ENCODE measurements around the gene TPCN2.

TPCN2 gene

DNA sequence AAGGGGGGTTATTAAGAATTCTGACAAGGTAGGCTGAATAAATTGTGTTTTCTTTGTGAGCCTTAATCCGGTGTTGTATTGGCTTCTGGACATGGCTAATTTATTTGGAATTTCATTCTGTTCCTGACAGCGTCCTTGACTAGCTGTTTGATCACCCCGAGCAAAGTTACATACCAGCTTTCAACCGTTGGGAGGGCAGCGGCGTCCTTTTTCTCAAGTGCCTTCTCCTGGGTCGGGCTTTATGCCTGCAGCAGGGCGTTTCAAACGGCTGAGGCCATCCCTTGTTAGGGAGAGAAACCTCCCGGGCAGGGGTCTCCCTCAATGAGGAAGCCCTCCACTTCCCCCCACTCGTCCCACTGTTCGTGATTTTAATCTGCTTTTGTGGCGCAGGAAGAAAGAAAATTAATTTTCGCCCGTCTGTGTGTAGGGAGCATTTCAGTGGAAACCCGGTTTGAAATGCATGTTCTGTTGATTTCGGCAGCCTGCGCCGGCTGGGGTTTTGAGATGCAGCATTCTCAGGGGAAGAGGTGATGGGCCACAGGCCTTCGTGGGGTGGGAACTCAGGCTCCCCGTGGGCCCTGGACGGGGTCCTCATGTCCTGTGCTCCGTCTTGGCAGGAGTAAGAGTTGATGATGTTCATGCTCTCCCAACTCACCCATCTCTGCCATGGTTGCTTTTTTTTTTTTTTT is 104.1 kb downstream of the TPCN2 start:
- DNase-seq (ENCODE audit: low read depth) = no peak

DNA sequence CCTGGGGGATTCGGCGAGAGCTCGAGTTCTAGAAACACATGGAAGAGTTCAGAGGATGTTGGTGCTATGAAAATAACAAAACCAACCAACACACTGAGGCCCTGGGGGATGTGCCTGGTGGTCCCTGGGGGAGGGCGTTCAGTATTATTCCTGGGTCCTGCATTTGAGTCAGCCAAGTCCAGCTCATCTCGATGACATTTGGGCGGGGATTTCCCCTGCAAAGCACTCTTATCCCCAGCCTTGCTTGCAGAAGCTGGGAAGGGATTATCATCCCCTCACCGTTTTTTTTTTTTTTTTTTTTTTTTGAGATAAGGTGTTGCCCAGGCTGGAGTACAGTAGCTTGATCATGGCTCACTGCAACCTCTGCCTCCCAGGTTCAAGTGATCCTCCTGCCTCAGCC is 104.9 kb downstream of the TPCN2 start:
- DNase-seq (ENCODE audit: low read depth) = no peak

- no peak for DNase-seq (ENCODE audit: low read depth)
These were observed 105.6 kb downstream of the TPCN2 start for GRCh38 chr11:69154211-69154913.

GRCh38 chr11:69154938-69155301 is 106.2 kb downstream of the TPCN2 start:
- no peak for DNase-seq (ENCODE audit: low read depth)

- no peak for DNase-seq (ENCODE audit: low read depth)
These were observed 106.8 kb downstream of the TPCN2 start, which contains the start of gene SMIM38 for GRCh38 chr11:69155302-69156234. SMIM38 (plus strand) TSS chr11:69155935; CDS start chr11:69157847, 1,912 bp downstream.

DNA sequence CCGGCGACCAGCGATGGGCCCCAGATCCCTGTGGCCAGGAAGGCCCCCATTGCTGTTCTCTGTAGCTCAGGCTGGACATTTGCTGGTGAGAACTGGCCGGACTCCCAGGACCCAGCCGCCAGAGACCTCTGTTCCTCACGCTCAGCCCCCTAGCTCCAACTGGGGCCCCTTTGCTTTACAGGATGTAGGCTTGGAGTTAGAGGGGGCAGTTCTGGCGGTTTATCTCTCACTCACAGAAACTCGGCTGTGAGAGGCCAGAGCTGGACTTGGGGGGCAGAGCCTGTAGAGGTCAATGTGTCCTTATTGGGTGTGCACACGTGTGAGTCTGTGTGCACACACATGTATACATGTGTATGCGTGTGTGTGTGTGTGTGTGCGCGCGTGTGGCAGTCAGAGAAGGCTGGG is 107.5 kb downstream of the TPCN2 start:
- DNase-seq (ENCODE audit: low read depth) = no peak

DNA sequence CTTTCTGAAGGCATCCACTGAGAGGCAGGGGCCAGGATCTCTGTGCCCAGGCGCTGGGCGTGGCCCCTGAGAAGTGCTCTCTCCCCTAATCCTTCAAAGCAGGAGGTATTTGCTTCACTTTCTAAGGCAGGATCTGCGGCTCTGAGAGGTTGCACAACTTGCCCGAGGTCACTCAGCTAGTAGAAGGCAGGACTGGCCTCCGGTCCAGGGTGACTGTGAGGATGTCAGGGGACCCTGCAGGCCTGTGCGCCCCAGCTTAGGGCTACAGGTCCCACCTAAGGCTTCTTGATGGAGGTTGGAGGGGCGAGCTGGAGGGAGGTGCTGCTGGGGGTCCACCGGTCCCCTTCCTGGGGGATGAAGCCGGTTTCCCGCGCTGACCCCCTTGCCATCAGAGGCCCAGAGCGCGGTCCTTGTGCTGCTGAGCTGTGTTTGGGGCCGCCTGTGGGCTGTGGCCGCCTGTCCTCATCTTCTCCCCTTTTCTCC is 108.0 kb downstream of the TPCN2 start:
- DNase-seq (ENCODE audit: low read depth) = no peak

DNA sequence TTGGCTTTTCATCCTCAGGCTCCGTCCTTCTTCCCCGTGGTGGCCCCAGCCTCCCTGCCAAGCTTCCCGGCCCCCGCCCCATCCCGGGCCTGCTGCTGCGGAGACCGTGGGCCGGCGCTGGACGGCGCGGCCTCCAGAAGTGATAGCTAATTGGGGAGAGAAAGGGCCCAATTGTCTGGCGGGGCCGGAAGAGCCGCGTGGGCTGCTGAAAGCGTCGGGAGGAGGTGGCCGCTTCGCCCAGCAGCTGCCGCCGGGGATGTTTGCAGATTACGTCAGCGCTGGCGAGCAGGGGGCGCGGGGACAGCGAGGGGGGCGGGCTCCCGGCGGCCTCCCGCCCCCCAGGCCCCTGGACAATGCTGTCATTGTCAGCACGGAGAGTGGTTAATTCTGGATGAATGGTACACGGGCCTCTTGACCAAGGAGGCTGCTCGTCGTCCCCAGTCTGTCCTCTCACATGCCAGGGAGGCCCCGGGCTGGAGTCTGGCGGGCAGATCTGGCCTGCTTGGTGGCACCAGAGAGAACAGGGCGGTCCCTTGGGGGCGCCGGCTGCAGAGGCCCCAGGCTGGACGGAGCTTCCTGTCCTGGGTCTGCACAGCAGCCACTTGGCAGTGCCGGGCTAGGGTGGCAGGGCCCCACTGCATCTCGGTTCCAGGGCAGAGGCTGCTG is 108.6 kb downstream of the TPCN2 start:
- DNase-seq (ENCODE audit: low read depth) = no peak

- no peak for DNase-seq (ENCODE audit: low read depth)
These were observed 109.1 kb downstream of the TPCN2 start for GRCh38 chr11:69157822-69158231.

- DNase-seq (ENCODE audit: low read depth) = no peak
These were observed 109.8 kb downstream of the TPCN2 start for GRCh38 chr11:69158301-69159149.

- no peak for DNase-seq (ENCODE audit: low read depth)
These were observed 110.6 kb downstream of the TPCN2 start for GRCh38 chr11:69159150-69159852.

- no peak for DNase-seq (ENCODE audit: low read depth)
These were observed 111.8 kb downstream of the TPCN2 start for GRCh38 chr11:69160296-69161116.

- DNase-seq (ENCODE audit: low read depth) = no peak
These were observed 112.3 kb downstream of the TPCN2 start for GRCh38 chr11:69161117-69161407.

- no peak for DNase-seq (ENCODE audit: low read depth)
These were observed 113.8 kb downstream of the TPCN2 start for GRCh38 chr11:69162505-69162904.

DNA sequence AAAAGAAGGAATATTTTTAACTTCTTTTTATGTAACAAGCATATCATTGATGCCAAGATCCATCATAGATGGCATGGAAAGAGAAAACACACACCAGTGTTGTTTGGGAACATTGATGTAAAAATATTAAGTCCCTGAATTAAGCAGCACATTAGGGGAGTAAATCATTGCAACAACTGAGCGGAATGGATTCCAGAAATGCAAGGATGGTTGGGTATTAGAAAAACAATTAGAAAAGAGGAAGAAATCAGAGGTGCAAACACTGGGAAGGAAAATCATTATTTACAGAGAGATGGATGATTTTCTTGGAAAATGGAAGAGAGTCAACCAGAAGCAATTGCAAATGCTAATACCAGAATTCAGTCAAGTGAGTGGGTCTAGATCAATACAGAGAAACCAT is 115.1 kb downstream of the TPCN2 start:
- no peak for DNase-seq (ENCODE audit: low read depth)

DNA sequence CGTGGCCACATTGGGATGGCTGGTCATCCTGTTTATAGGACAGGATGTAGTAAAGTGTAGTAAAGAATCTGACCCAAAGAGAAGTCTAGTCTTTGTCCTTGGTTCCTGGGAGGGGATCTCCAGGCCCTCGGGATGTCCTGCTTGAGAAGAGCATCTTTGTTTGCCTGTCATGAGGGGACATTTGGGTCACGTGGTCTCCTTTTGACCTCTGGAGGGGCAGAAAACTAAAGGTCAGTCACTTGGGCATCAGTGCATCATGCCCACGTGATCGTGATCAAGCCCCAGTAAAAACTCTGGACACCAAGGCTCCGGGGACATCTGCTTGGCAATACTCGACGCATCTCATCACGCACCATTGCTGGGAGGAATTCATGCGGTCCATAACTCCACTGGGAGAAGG is 116.1 kb downstream of the TPCN2 start:
- DNase-seq (ENCODE audit: low read depth) = no peak

GRCh38 chr11:69165775-69166174 is 117.0 kb downstream of the TPCN2 start:
- no peak for DNase-seq (ENCODE audit: low read depth)

GRCh38 chr11:69166218-69167115 is 117.7 kb downstream of the TPCN2 start:
- peak; percentile 42 for DNase-seq (ENCODE audit: low read depth)

Data from activated T-cell treated with anti-CD3 and anti-CD28 coated beads for 24 hours (primary cell).